RWPE1 (cell line): ENCODE results near the gene TSC22D2.

Experiments
- CTCF ChIA-PET: fragments of 350-600 bp; sonication (Branson Sonifier 250); formaldehyde crosslinking; extraction: SDS; loops from one replicate; lab custom pipeline; 2021; lab: Yijun Ruan, JAX
- POLR2A ChIA-PET: fragments of 400-600 bp; formaldehyde crosslinking; extraction: SDS; loops from one replicate; lab custom pipeline; 2020; ENCODE audit warnings: antibody characterized with exemption; ENCODE audit not compliant: low non-redundant PET; lab: Yijun Ruan, JAX
- DNase-seq: peaks from one replicate; pipeline ENCODE4 v3.0.0; 2012; ENCODE audit warnings: low spot score
- H3K27ac ChIP-seq: fragments of 450-650 bp; 2 replicates; pipeline ENCODE4 v1.5.1; 2017
- TF ChIP-seq, protein P1 (sequence below): fragments of 450-650 bp; conservative IDR thresholded peaks from 2 replicates; pipeline ENCODE4 v1.5.1; 2017; ENCODE audit warnings: low read depth, mild to moderate bottlenecking

The TSC22D2 gene

DNA sequence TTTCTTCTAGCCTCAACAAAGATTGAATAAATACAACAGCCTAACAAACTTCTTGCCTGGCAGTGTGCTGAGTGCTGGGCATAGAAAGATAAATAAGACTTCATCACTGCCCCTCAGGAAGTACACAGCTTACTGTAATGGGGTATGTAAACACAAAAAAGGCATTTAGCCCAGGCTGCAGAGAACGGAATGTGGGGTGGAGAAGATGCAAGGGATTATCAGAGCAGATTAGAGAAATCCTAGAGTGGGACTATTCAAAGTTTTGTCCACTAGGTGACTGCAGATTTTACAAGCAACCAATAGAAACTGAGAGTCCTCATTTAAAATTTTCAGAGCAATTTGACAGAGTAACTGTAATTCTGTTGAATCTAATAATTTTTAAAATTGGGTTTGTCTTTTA, 35.4 kb upstream of the TSC22D2 start:
- DNase-seq = no peak
- TF ChIP-seq, protein P1, sequence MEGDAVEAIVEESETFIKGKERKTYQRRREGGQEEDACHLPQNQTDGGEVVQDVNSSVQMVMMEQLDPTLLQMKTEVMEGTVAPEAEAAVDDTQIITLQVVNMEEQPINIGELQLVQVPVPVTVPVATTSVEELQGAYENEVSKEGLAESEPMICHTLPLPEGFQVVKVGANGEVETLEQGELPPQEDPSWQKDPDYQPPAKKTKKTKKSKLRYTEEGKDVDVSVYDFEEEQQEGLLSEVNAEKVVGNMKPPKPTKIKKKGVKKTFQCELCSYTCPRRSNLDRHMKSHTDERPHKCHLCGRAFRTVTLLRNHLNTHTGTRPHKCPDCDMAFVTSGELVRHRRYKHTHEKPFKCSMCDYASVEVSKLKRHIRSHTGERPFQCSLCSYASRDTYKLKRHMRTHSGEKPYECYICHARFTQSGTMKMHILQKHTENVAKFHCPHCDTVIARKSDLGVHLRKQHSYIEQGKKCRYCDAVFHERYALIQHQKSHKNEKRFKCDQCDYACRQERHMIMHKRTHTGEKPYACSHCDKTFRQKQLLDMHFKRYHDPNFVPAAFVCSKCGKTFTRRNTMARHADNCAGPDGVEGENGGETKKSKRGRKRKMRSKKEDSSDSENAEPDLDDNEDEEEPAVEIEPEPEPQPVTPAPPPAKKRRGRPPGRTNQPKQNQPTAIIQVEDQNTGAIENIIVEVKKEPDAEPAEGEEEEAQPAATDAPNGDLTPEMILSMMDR = 0 out of 2 replicates have a peak, but pooled peaks have one; percentile 5
- POLR2A ChIA-PET = no interaction called here
- H3K27ac ChIP-seq = no peak overlapping the region
- CTCF ChIA-PET = interaction anchor here (0.7 kb wide), 1 partner anchor 867 kb away, joined by 3 read pairs; no protein-coding TSS in a partner anchor

DNA sequence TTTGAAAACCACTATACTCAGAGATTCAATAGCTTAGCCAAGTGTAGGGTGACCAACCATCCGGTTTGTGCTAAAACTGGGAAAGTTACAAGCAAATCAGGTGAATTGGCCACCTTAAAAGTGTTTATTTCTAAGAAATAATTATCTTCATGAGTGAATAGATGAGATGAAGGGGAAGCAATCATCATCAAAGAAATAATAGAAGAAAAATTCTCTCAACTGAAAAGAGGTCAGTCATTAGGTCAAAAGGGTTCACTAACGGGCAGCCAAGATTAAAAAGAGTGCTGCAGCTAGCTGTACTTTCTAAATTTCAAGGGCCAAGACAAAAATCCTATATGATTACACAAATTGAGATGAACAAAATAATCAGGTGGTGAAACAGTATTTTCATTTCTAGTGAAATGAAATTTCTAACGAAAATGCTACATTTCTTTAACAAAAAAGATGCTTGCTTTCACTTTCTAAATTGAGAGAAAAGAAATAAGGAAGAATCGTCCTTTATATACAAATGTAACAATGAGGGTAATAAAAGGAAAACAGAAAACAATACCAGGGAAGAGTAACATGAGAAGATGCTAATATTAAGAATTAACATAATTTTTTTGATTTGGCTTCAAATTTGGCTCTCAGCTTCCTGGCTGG, 34.7 kb upstream of the TSC22D2 start:
- CTCF ChIA-PET = interaction anchor here (0.7 kb wide), 1 partner anchor 866 kb away, joined by 3 read pairs; no protein-coding TSS in a partner anchor
- H3K27ac ChIP-seq = no peak overlapping the region
- DNase-seq = no peak
- TF ChIP-seq, protein P1 = no peak
- POLR2A ChIA-PET = no interaction called here

DNA sequence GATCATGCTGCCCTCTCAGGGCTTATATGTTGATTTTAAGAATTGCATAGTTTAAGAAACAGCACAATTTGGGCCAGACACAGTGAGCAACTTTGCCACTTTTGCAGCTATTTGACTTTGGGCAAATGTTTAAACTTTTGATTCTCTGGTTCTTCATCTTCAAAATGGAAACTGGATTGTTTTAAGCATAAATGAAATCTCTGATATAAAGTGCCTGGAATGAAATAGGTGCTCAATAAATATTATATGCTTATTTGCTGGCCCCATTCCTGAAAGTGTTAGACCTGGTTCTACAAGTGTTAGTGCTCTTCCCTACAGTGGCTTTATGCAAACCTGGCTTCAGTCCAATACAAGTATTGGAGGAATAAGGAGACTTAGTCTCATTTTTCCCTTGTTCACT, 33.1 kb upstream of the TSC22D2 start:
- CTCF ChIA-PET = no interaction called here
- TF ChIP-seq, protein P1 = no peak
- H3K27ac ChIP-seq = no peak overlapping the region
- POLR2A ChIA-PET = no interaction called here
- no peak for DNase-seq

DNA sequence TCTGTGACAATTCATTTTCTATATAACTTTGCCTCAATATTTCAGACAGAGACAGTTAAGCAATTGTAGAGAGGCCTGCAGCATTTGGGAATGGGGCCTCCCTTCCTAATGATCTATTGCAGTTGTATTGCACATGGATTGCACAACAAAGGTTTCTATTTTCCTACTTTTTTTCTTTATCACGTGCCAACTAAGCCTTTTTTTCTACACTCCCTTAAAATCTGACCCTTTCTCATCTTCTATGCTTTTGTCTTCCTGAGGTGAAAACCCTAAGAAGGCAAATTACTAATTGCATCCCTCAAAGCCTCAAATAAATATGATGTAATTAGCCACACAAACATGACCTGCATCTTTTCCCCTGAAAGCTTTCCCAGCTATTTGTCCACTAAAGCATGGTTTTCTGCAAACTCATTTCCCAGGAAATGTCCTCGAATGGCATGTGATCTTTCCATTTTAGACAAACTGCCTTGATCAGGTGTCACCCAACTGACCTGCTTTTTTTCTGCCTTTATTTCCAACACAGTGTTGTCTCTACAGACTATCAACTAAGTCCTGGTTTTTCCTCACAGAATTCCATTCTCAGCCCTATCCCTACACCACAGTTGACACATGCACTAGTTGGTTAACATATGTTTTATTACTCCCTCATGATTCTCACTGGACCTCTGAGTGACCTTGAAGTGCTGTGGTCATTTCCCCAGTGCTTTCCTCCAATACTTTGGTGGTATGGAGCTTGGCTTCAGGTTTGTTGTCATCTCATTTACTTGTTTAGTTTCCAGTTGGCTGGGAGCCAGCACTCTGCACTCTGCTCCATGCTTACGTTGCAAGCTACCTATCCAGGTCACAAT, 31.9 kb upstream of the TSC22D2 start:
- TF ChIP-seq, protein P1 = no peak
- ChIA-PET CTCF (interaction anchor here (0.6 kb wide), 1 partner anchor 456 kb away, joined by 3 read pairs; no protein-coding TSS in a partner anchor), POLR2A (no interaction called here)
- no peak for DNase-seq
- H3K27ac ChIP-seq = no peak overlapping the region

DNA sequence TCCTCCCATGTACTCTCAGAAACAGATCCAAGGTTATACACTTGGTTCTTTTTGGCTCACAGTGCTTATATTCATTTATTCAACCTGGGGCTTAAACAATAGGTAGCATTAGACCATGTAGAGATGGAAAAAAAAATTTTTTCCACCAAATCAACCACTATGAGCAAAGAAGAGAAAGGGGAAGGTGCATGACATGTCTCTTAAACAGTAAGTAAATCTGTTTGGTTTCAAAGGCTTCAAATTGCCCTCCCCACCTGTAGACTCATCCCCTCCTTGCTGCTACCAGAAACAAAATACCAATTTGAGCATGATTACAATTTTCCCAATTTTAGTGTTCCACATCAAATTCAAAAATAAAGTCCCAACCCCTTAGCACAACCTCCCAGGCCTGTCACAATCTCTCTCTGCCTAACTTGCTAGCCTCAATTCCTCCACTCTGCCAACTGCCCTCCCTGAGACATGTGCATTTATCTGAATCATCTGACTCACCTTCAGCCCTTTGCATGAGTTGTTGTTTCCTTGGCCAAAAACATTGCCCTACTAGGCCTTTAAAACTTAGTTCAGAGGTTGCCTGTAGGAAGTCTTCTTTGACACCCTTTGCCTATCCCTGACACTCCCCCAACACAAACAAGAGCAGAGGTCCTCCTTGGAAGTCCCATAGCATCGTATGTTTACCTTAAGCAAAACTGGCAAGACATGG, 30.3 kb upstream of the TSC22D2 start:
- TF ChIP-seq, protein P1 = no peak
- no peak for DNase-seq
- no peak overlapping the region for H3K27ac ChIP-seq
- ChIA-PET CTCF (no interaction called here), POLR2A (no interaction called here)

DNA sequence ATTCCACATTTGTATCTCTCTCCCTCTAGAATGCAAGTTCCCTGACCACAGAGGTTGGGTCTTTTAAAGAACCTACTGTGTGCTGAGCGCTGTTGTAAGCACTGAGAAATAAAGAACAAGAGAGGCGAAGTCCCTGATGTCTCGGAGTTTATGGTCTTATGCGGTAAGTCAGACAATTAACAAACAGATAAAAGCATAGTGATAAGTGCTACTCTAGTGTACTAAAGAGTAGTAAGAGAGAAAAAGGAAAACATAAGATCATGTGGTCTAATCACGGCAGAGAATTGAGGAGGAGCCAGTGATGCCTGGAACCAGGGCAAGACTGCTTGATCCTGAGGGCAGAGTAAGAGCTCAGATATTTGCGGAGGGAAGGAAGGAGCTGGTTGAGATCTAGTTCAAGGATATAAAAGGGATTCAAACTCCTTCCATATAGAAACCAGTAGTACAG, 29.8 kb upstream of the TSC22D2 start:
- POLR2A ChIA-PET = no interaction called here
- TF ChIP-seq, protein P1 = no peak
- CTCF ChIA-PET = no interaction called here
- no peak overlapping the region for H3K27ac ChIP-seq
- DNase-seq = no peak
